ENCODE data around the gene ZBTB7C. TPM values are rescaled to one million over a fixed set of nuclear protein-coding genes. Genes with fewer than 3 reads are reported as not detected.

ZBTB7C gene
- total RNA-seq, 1 donor from 2014 or later, result 0.67 TPM

- H3K27me3 Mint-ChIP-seq (ENCODE audit: unreplicated experiment), result peaks cover 4% of the 10 kb centered on the region
- H3K4me3 Mint-ChIP-seq (ENCODE audit: unreplicated experiment), result no peak overlapping the region
- DNase-seq (ENCODE audit: low spot score), result no peak
- no peaks in the 10 kb centered on the region for H3K36me3 Mint-ChIP-seq (ENCODE audit: low read depth, unreplicated experiment)
- H3K9me3 Mint-ChIP-seq (ENCODE audit: unreplicated experiment), result no peaks in the 10 kb centered on the region
- no peak overlapping the region for H3K27ac Mint-ChIP-seq (ENCODE audit: unreplicated experiment)
- no peak for TF ChIP-seq CTCF (IDR thresholded peaks at IDR 0.05; ENCODE audit: unreplicated experiment)
- H3K4me1 Mint-ChIP-seq (ENCODE audit: unreplicated experiment), result peaks cover 2% of the 10 kb centered on the region
Observed at GRCh38 chr18:48085781-48086487, 323.2 kb downstream of the ZBTB7C start.

- Mint-ChIP-seq H3K36me3 (ENCODE audit: low read depth, unreplicated experiment) (no peaks in the 10 kb centered on the region), H3K27me3 (ENCODE audit: unreplicated experiment) (peaks cover 4% of the 10 kb centered on the region), H3K4me3 (ENCODE audit: unreplicated experiment) (no peak overlapping the region), H3K9me3 (ENCODE audit: unreplicated experiment) (no peaks in the 10 kb centered on the region), H3K4me1 (ENCODE audit: unreplicated experiment) (peaks cover 2% of the 10 kb centered on the region), H3K27ac (ENCODE audit: unreplicated experiment) (no peak overlapping the region)
- no peak for DNase-seq (ENCODE audit: low spot score)
- no peak for TF ChIP-seq CTCF (IDR thresholded peaks at IDR 0.05; ENCODE audit: unreplicated experiment)
Observed at GRCh38 chr18:48084858-48085257, 324.3 kb downstream of the ZBTB7C start.

- H3K27me3 Mint-ChIP-seq (ENCODE audit: unreplicated experiment), result peaks cover 4% of the 10 kb centered on the region
- H3K27ac Mint-ChIP-seq (ENCODE audit: unreplicated experiment), result no peak overlapping the region
- TF ChIP-seq CTCF (IDR thresholded peaks at IDR 0.05; ENCODE audit: unreplicated experiment), result no peak
- H3K4me1 Mint-ChIP-seq (ENCODE audit: unreplicated experiment), result peaks cover 2% of the 10 kb centered on the region
- H3K9me3 Mint-ChIP-seq (ENCODE audit: unreplicated experiment), result no peaks in the 10 kb centered on the region
- H3K4me3 Mint-ChIP-seq (ENCODE audit: unreplicated experiment), result no peak overlapping the region
- no peak for DNase-seq (ENCODE audit: low spot score)
- H3K36me3 Mint-ChIP-seq (ENCODE audit: low read depth, unreplicated experiment), result no peaks in the 10 kb centered on the region
Observed at GRCh38 chr18:48084041-48084757, 325.0 kb downstream of the ZBTB7C start.

GRCh38 chr18:48080546-48080945 is 328.6 kb downstream of the ZBTB7C start:
- Mint-ChIP-seq H3K27ac (ENCODE audit: unreplicated experiment) (no peak overlapping the region), H3K9me3 (ENCODE audit: unreplicated experiment) (no peaks in the 10 kb centered on the region), H3K4me1 (ENCODE audit: unreplicated experiment) (no peaks in the 10 kb centered on the region), H3K27me3 (ENCODE audit: unreplicated experiment) (peaks cover 2% of the 10 kb centered on the region), H3K4me3 (ENCODE audit: unreplicated experiment) (no peak overlapping the region), H3K36me3 (ENCODE audit: low read depth, unreplicated experiment) (no peaks in the 10 kb centered on the region)
- no peak for TF ChIP-seq CTCF (IDR thresholded peaks at IDR 0.05; ENCODE audit: unreplicated experiment)
- DNase-seq (ENCODE audit: low spot score), result no peak

GRCh38 chr18:48079885-48080284 is 329.3 kb downstream of the ZBTB7C start:
- Mint-ChIP-seq H3K27me3 (ENCODE audit: unreplicated experiment) (peaks cover 2% of the 10 kb centered on the region), H3K4me1 (ENCODE audit: unreplicated experiment) (peaks cover 6% of the 10 kb centered on the region), H3K9me3 (ENCODE audit: unreplicated experiment) (no peaks in the 10 kb centered on the region), H3K27ac (ENCODE audit: unreplicated experiment) (no peak overlapping the region), H3K36me3 (ENCODE audit: low read depth, unreplicated experiment) (no peaks in the 10 kb centered on the region), H3K4me3 (ENCODE audit: unreplicated experiment) (no peak overlapping the region)
- DNase-seq (ENCODE audit: low spot score), result no peak
- no peak for TF ChIP-seq CTCF (IDR thresholded peaks at IDR 0.05; ENCODE audit: unreplicated experiment)

All from endothelial cell (in vitro differentiated cells).